ENCODE data around the gene CCDC121.

DNA sequence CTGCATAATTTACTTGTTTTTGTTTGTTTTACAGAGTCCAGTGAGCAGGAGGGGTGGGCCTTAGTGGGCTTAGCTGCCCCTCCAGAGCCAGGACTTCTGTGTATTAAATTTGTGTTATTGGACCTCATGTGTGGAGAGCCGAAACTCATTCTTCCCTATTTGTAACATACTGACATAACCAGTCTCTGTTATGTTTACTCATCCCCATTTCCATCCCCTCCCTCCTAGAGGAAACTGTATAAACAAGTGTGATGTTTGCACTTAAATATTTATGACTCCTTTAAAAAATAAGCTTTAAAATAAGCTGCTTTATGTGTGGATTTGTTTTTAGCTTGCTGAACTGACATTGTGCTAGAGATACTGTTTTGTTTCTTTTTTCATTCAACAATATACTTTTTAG, 32.2 kb downstream of the CCDC121 start:
- TF ChIP-seq CTCF (IDR thresholded peaks at IDR 0.05) (no peak), POLR2AphosphoS5 (IDR thresholded peaks at IDR 0.05) (no peak), POLR2A (IDR thresholded peaks at IDR 0.05) (no peak)
